Ishikawa (cell line): ENCODE data around the gene CERS3.

Source experiments
- CEBPB ChIP-seq: IDR thresholded peaks from 2 replicates; pipeline ENCODE4 v1.6.1; 2012
- CREB1 ChIP-seq: IDR thresholded peaks from 2 replicates; pipeline ENCODE4 v1.6.1; 2012; ENCODE audit warnings: low read depth
- EGR1 ChIP-seq: IDR thresholded peaks from 2 replicates; pipeline ENCODE4 v1.6.1; 2012
- EP300 ChIP-seq: IDR thresholded peaks from 2 replicates; pipeline ENCODE4 v1.6.1; 2012; ENCODE audit warnings: borderline replicate concordance
- FOXM1 ChIP-seq: IDR thresholded peaks from 2 replicates; pipeline ENCODE4 v1.6.1; 2012; ENCODE audit warnings: low read depth, borderline replicate concordance
- MAX ChIP-seq: IDR thresholded peaks from 2 replicates; pipeline ENCODE4 v1.6.1; 2012
- NFIC ChIP-seq: IDR thresholded peaks from 2 replicates; pipeline ENCODE4 v1.6.1; 2012
- RAD21 ChIP-seq: IDR thresholded peaks from 2 replicates; pipeline ENCODE4 v1.6.1; 2012; ENCODE audit warnings: low read depth
- REST ChIP-seq: IDR thresholded peaks from 2 replicates; pipeline ENCODE4 v1.6.1; 2012; ENCODE audit warnings: low read depth, mild to moderate bottlenecking
- TAF1 ChIP-seq: IDR thresholded peaks from 2 replicates; pipeline ENCODE4 v1.6.1; 2012; ENCODE audit warnings: low read depth, mild to moderate bottlenecking
- TCF12 ChIP-seq: IDR thresholded peaks from 2 replicates; pipeline ENCODE4 v1.6.1; 2012; ENCODE audit warnings: low read depth
- TEAD4 ChIP-seq: IDR thresholded peaks from 2 replicates; pipeline ENCODE4 v1.6.1; 2012
- USF1 ChIP-seq: IDR thresholded peaks from 2 replicates; pipeline ENCODE4 v1.6.1; 2012
- YY1 ChIP-seq: IDR thresholded peaks from 2 replicates; pipeline ENCODE4 v1.6.1; 2012; ENCODE audit warnings: low read depth
- ZBTB7A ChIP-seq: IDR thresholded peaks from 2 replicates; pipeline ENCODE4 v1.6.1; 2012; ENCODE audit warnings: low read depth

CERS3 gene

GRCh38 chr15:100438570-100438969, 90.2 kb downstream of the CERS3 start:
- peak; percentile 35 for TF ChIP-seq NFIC
- no peak for TF ChIP-seq TEAD4

- no peak for TF ChIP-seq RAD21
- no peak for TF ChIP-seq YY1
- no peak for TF ChIP-seq TEAD4
- TF ChIP-seq TAF1 = no peak
- no peak for TF ChIP-seq EGR1
- TF ChIP-seq EP300 = no peak
- TF ChIP-seq MAX = no peak
- TF ChIP-seq TCF12 = no peak
- no peak for TF ChIP-seq CREB1
- TF ChIP-seq FOXM1 = no peak
- TF ChIP-seq REST = no peak
Observed at GRCh38 chr15:100437261-100437660, 91.5 kb downstream of the CERS3 start.

- TF ChIP-seq TEAD4 (no peak), EGR1 (no peak), YY1 (no peak), MAX (no peak), CEBPB (no peak)
Observed at GRCh38 chr15:100434561-100434960, 94.2 kb downstream of the CERS3 start.

- TF ChIP-seq ZBTB7A = no peak
- no peak for TF ChIP-seq RAD21
- TF ChIP-seq EGR1 = no peak
- TF ChIP-seq NFIC = no peak
- no peak for TF ChIP-seq CEBPB
- TF ChIP-seq USF1 = no peak
- TF ChIP-seq TCF12 = no peak
- no peak for TF ChIP-seq TAF1
Observed at GRCh38 chr15:100434038-100434437, 94.7 kb downstream of the CERS3 start.

GRCh38 chr15:100433304-100433703, 95.4 kb downstream of the CERS3 start:
- no peak; the same call in 1 of the 2 replicates for TF ChIP-seq RAD21
- TF ChIP-seq ZBTB7A = no peak
- no peak for TF ChIP-seq MAX
- TF ChIP-seq YY1 = no peak
- TF ChIP-seq CEBPB = no peak
- no peak for TF ChIP-seq EP300
- no peak for TF ChIP-seq CREB1
- TF ChIP-seq USF1 = no peak
- no peak for TF ChIP-seq TEAD4
- no peak for TF ChIP-seq FOXM1

GRCh38 chr15:100430411-100430810, 98.3 kb downstream of the CERS3 start:
- TF ChIP-seq FOXM1 = no peak

GRCh38 chr15:100429116-100429728, 99.5 kb downstream of the CERS3 start:
- no peak for TF ChIP-seq EP300
- no peak for TF ChIP-seq CEBPB
- no peak for TF ChIP-seq REST
- TF ChIP-seq CREB1 = no peak
- TF ChIP-seq USF1 = no peak
- TF ChIP-seq NFIC = no peak
- no peak for TF ChIP-seq TAF1
- no peak for TF ChIP-seq EGR1
